MG63 (cell line): Measurements from ENCODE around the gene SERPINB13. TPM values are rescaled to one million over a fixed set of nuclear protein-coding genes. Genes with fewer than 3 reads are reported as not detected.

ENCODE experiments used
- DNase-seq: peaks from one replicate; pipeline ENCODE4 v3.0.0-alpha.2; 2020
- H3K27me3 ChIP-seq: fragments of 250-450 bp; sonication (Bioruptor Pico); 2 replicates; pipeline ENCODE4 v1.5.1; 2020; ENCODE audit warnings: mild to moderate bottlenecking, moderate library complexity
- H3K36me3 ChIP-seq: fragments of 250-450 bp; sonication (Bioruptor Pico); 2 replicates; pipeline ENCODE4 v1.5.1; 2020; ENCODE audit warnings: mild to moderate bottlenecking, moderate library complexity
- H3K4me3 ChIP-seq: fragments of 250-450 bp; sonication (Bioruptor Pico); 2 replicates; pipeline ENCODE4 v1.5.1; 2020; ENCODE audit warnings: mild to moderate bottlenecking, moderate library complexity
- H3K9me3 ChIP-seq: fragments of 250-450 bp; sonication (Bioruptor Pico); 2 replicates; pipeline ENCODE4 v1.5.1; 2020; ENCODE audit warnings: mild to moderate bottlenecking, moderate library complexity
- total RNA-seq: library from RNA; depleted of rRNA; stranded (reverse); fragments of >200 nt; shearing (Covaris generic); gene quantifications from 2 replicates; pipeline ENCODE4 v1.2.3, GENCODE V29; 2014; ENCODE audit warnings: low replicate concordance

Gene SERPINB13
- total RNA-seq, 1 experiment from 2014 or later: not detected

GRCh38 chr18:63578357-63578958 is 8.7 kb upstream of the SERPINB13 start:
- no peaks in the 10 kb centered on the region for H3K27me3 ChIP-seq
- no peak for DNase-seq
- H3K9me3 ChIP-seq: no peaks in the 10 kb centered on the region
- no peak overlapping the region for H3K4me3 ChIP-seq
- no peaks in the 10 kb centered on the region for H3K36me3 ChIP-seq

- Histone ChIP-seq H3K4me3 (no peak overlapping the region), H3K36me3 (no peaks in the 10 kb centered on the region), H3K9me3 (no peaks in the 10 kb centered on the region), H3K27me3 (no peaks in the 10 kb centered on the region)
- DNase-seq: no peak
These were observed 7.5 kb upstream of the SERPINB13 start for GRCh38 chr18:63579616-63580015.

- DNase-seq: no peak
- no peak overlapping the region for H3K4me3 ChIP-seq
These were observed 1.2 kb upstream of the SERPINB13 start for GRCh38 chr18:63585988-63586387.

GRCh38 chr18:63586431-63586830 is 712 bp upstream of the SERPINB13 start:
- no peaks in the 10 kb centered on the region for H3K9me3 ChIP-seq
- H3K4me3 ChIP-seq: no peak overlapping the region
- no peak for DNase-seq
- no peaks in the 10 kb centered on the region for H3K27me3 ChIP-seq
- H3K36me3 ChIP-seq: no peaks in the 10 kb centered on the region

More at GRCh38 chr18:63585988-63586387, 1.2 kb upstream of the SERPINB13 start:
- no peaks in the 10 kb centered on the region for H3K27me3 ChIP-seq
- H3K36me3 ChIP-seq: no peaks in the 10 kb centered on the region
- H3K9me3 ChIP-seq: no peaks in the 10 kb centered on the region

GRCh38 chr18:63588909-63589308 is 1.8 kb downstream of the SERPINB13 start:
- Histone ChIP-seq H3K36me3 (no peaks in the 10 kb centered on the region), H3K9me3 (no peaks in the 10 kb centered on the region), H3K4me3 (no peak overlapping the region), H3K27me3 (no peaks in the 10 kb centered on the region)
- no peak for DNase-seq

GRCh38 chr18:63590373-63590772 is 3.2 kb downstream of the SERPINB13 start:
- Histone ChIP-seq H3K27me3 (no peaks in the 10 kb centered on the region), H3K4me3 (no peak overlapping the region), H3K9me3 (no peaks in the 10 kb centered on the region), H3K36me3 (no peaks in the 10 kb centered on the region)
- no peak for DNase-seq

- no peaks in the 10 kb centered on the region for H3K27me3 ChIP-seq
- H3K4me3 ChIP-seq: no peak overlapping the region
- no peaks in the 10 kb centered on the region for H3K9me3 ChIP-seq
- H3K36me3 ChIP-seq: no peaks in the 10 kb centered on the region
- no peak for DNase-seq
These were observed 4.0 kb downstream of the SERPINB13 start for GRCh38 chr18:63590966-63591695.

GRCh38 chr18:63591725-63592124 is 4.6 kb downstream of the SERPINB13 start:
- no peak overlapping the region for H3K4me3 ChIP-seq
- H3K9me3 ChIP-seq: no peaks in the 10 kb centered on the region
- no peaks in the 10 kb centered on the region for H3K36me3 ChIP-seq
- no peak for DNase-seq
- H3K27me3 ChIP-seq: no peaks in the 10 kb centered on the region

- Histone ChIP-seq H3K4me3 (no peak overlapping the region), H3K27me3 (no peaks in the 10 kb centered on the region), H3K36me3 (no peaks in the 10 kb centered on the region), H3K9me3 (no peaks in the 10 kb centered on the region)
- no peak for DNase-seq
These were observed 5.3 kb downstream of the SERPINB13 start for GRCh38 chr18:63592471-63592870.

GRCh38 chr18:63596964-63597363 is 9.8 kb downstream of the SERPINB13 start:
- DNase-seq: no peak
- Histone ChIP-seq H3K36me3 (no peaks in the 10 kb centered on the region), H3K27me3 (peaks cover 2% of the 10 kb centered on the region; the same call in 1 of the 2 replicates), H3K4me3 (no peak overlapping the region), H3K9me3 (no peaks in the 10 kb centered on the region)

GRCh38 chr18:63603355-63603754 is 16.2 kb downstream of the SERPINB13 start:
- Histone ChIP-seq H3K27me3 (no peaks in the 10 kb centered on the region), H3K4me3 (no peak overlapping the region), H3K36me3 (no peaks in the 10 kb centered on the region), H3K9me3 (no peaks in the 10 kb centered on the region)
- DNase-seq: no peak

GRCh38 chr18:63603772-63604171 is 16.6 kb downstream of the SERPINB13 start:
- DNase-seq: no peak
- Histone ChIP-seq H3K36me3 (no peaks in the 10 kb centered on the region), H3K4me3 (no peak overlapping the region), H3K9me3 (no peaks in the 10 kb centered on the region), H3K27me3 (no peaks in the 10 kb centered on the region)

- Histone ChIP-seq H3K27me3 (no peaks in the 10 kb centered on the region), H3K36me3 (no peaks in the 10 kb centered on the region), H3K9me3 (no peaks in the 10 kb centered on the region), H3K4me3 (no peak overlapping the region)
- DNase-seq: no peak
These were observed 17.8 kb downstream of the SERPINB13 start for GRCh38 chr18:63604791-63605567.

GRCh38 chr18:63606526-63606925 is 19.4 kb downstream of the SERPINB13 start:
- no peaks in the 10 kb centered on the region for H3K27me3 ChIP-seq
- no peak for DNase-seq
- H3K9me3 ChIP-seq: no peaks in the 10 kb centered on the region
- no peak overlapping the region for H3K4me3 ChIP-seq
- H3K36me3 ChIP-seq: no peaks in the 10 kb centered on the region

GRCh38 chr18:63613420-63613819 is 26.3 kb downstream of the SERPINB13 start:
- H3K9me3 ChIP-seq: no peaks in the 10 kb centered on the region
- H3K27me3 ChIP-seq: no peaks in the 10 kb centered on the region
- no peak for DNase-seq

GRCh38 chr18:63617049-63617914 is 30.1 kb downstream of the SERPINB13 start:
- no peak for DNase-seq
- no peaks in the 10 kb centered on the region for H3K27me3 ChIP-seq
- no peaks in the 10 kb centered on the region for H3K36me3 ChIP-seq
- no peak overlapping the region for H3K4me3 ChIP-seq
- no peaks in the 10 kb centered on the region for H3K9me3 ChIP-seq

More at GRCh38 chr18:63613420-63613819, 26.3 kb downstream of the SERPINB13 start:
- Histone ChIP-seq H3K4me3 (no peak overlapping the region), H3K36me3 (no peaks in the 10 kb centered on the region)

- DNase-seq: no peak
- no peaks in the 10 kb centered on the region for H3K36me3 ChIP-seq
- H3K9me3 ChIP-seq: no peaks in the 10 kb centered on the region
- no peak overlapping the region for H3K4me3 ChIP-seq
- no peaks in the 10 kb centered on the region for H3K27me3 ChIP-seq
These were observed 30.7 kb downstream of the SERPINB13 start for GRCh38 chr18:63617915-63618234.
